ENCODE data around the gene XIAP.
A peak's percentile ranks its signal among the peaks of the same experiment; 100 is the strongest.

The XIAP gene

DNA sequence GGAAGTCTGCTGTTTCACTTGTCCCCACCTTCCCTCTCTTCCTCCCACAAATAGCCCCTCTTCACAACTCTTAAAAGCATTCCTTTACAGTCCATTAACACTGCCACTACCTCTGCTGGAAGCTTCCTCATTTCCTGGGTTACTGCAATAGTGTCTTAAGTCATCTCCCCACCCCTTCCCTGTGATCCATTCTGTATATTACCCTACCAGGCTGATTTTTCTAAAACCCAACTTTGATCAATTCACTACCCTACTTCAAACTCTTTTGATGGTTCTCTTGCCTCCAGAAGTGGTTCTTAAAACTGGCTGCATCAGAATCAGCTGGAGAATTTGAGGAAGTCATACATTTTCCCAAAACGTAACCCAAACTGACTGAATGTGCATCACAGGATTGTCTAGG is 8.8 kb upstream of the XIAP start:
- no peak for DNase-seq (ENCODE audit: low read depth)
- no peak overlapping the region for H3K4me3 ChIP-seq (ENCODE audit: control insufficient read depth, low read depth, low read length)
- no peak for TF ChIP-seq CTCF (conservative IDR thresholded peaks at IDR 0.05; ENCODE audit: control insufficient read depth, insufficient read depth, low read depth, low read length)

DNA sequence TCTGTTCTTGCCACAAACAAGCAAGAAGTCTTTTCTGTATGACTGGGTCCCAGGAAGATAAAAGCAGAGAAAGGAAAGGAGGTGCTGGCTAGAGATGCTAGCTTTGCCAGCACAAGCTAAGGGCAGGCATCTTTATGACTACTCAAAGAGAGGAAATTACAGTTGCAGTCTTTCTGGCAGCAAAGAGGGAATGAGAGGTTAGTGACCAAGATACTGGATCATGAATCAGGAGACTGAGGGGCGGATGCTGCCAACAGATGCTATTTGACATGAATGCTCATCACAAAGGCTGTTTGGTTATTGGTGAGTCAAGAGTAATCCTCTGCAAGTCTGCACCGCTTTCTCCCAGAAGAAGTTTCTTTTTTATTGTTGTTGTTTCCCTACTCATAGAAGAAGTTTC is 5.5 kb upstream of the XIAP start:
- peak; percentile 76 for DNase-seq (ENCODE audit: low read depth)
- H3K4me3 ChIP-seq (ENCODE audit: control insufficient read depth, low read depth, low read length) = no peak overlapping the region
- no peak for TF ChIP-seq CTCF (conservative IDR thresholded peaks at IDR 0.05; ENCODE audit: control insufficient read depth, insufficient read depth, low read depth, low read length)

GRCh38 chrX:123859409-123859845 is 426 bp upstream of the XIAP start:
- peak overlapping the region; percentile 70 for H3K4me3 ChIP-seq (ENCODE audit: control insufficient read depth, low read depth, low read length)
- no peak for DNase-seq (ENCODE audit: low read depth)
- TF ChIP-seq CTCF (conservative IDR thresholded peaks at IDR 0.05; ENCODE audit: control insufficient read depth, insufficient read depth, low read depth, low read length) = no peak

- peak overlapping the region; percentile 70 for H3K4me3 ChIP-seq (ENCODE audit: control insufficient read depth, low read depth, low read length)
- peak; percentile 30 for DNase-seq (ENCODE audit: low read depth)
Measured at GRCh38 chrX:123860983-123861382, 1.1 kb downstream of the XIAP start.

DNA sequence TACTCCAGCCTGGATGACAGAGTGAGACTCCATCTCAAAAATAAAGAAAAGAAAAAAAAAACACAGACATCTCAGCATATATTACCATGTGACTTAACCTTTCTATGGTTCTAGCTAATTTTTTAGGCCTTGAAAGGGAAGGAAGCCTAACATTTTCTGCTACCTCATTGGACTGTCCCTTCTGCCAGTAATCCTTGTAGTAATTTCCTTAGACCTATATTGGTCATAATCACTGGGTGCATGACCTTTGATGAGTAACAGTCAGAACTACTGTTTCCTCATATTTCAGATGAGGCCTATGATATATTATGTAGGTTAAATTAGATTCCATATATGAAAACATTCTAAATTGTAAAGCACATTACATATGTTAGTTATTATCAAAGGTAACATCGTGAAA is 9.6 kb downstream of the XIAP start:
- H3K4me3 ChIP-seq (ENCODE audit: control insufficient read depth, low read depth, low read length) = no peak overlapping the region
- DNase-seq (ENCODE audit: low read depth) = peak; percentile 64
- no peak for TF ChIP-seq CTCF (conservative IDR thresholded peaks at IDR 0.05; ENCODE audit: control insufficient read depth, insufficient read depth, low read depth, low read length)

More at GRCh38 chrX:123860983-123861382, 1.1 kb downstream of the XIAP start:
- TF ChIP-seq CTCF (conservative IDR thresholded peaks at IDR 0.05; ENCODE audit: control insufficient read depth, insufficient read depth, low read depth, low read length) = no peak

DNA sequence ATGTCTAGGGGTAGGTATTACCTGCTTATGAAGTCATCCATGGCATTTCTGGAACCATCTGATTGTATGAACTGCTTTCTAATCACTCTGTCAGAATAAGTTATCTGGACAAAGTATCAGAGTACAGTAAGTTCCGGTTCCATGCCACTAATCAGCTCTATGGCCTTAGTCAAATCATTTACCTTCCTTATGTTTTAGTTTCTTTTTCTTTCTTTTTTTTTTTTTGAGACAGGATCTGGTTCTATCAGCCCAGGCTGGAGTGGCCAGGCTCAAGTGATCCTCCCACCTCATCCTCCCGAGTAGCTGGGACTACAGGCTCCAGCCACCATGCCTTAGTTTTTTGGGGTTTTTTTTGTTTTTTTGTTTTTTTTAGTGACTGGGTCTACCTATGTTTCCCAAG is 11.5 kb downstream of the XIAP start:
- no peak overlapping the region for H3K4me3 ChIP-seq (ENCODE audit: control insufficient read depth, low read depth, low read length)
- TF ChIP-seq CTCF (conservative IDR thresholded peaks at IDR 0.05; ENCODE audit: control insufficient read depth, insufficient read depth, low read depth, low read length) = no peak
- DNase-seq (ENCODE audit: low read depth) = no peak

GRCh38 chrX:123873956-123874355 is 14.1 kb downstream of the XIAP start:
- TF ChIP-seq CTCF (conservative IDR thresholded peaks at IDR 0.05; ENCODE audit: control insufficient read depth, insufficient read depth, low read depth, low read length) = no peak
- no peak overlapping the region for H3K4me3 ChIP-seq (ENCODE audit: control insufficient read depth, low read depth, low read length)
- DNase-seq (ENCODE audit: low read depth) = no peak

Measured in fibroblast of mammary gland (primary cell).